Heart left ventricle (tissue), 16 donors: ENCODE data around the gene PEF1. TPM values are rescaled to one million over a fixed set of nuclear protein-coding genes. Genes with fewer than 3 reads are reported as not detected.

Source experiments
- ATAC-seq, 4 donors: fragments of 200-7000 bp; cut with Tn5 transposase; one replicate each; pipeline ENCODE4 v1.9.1; 2020 to 2022; ENCODE audit warnings: moderate library complexity in 4 of 4, mild to moderate bottlenecking in 3 of 4, moderate number of reproducible peaks in 1 of 4
- DNase-seq, 5 donors: peaks; one replicate each; pipeline ENCODE4 v3.0.0-alpha.2; 2020
- H3K27ac ChIP-seq, 12 donors: fragments of 200-600 bp; sonication (generic) in 4 of 12; one replicate each; pipeline versions ENCODE4 v1.5.0 to v1.8.0; 2016 to 2022; ENCODE audit warnings: mild to moderate bottlenecking in 2 of 12
- H3K27me3 ChIP-seq, 9 donors: fragments of 200-600 bp; sonication (generic) in 2 of 9; one replicate each; pipeline versions ENCODE4 v1.5.1 to v1.8.0; 2016 to 2022; ENCODE audit warnings: mild to moderate bottlenecking in 3 of 9
- H3K36me3 ChIP-seq, 9 donors: fragments of 200-600 bp; sonication (generic) in 2 of 9; one replicate each; pipeline versions ENCODE4 v1.5.0 to v1.8.0; 2018 to 2022; ENCODE audit warnings: mild to moderate bottlenecking in 2 of 9
- H3K4me1 ChIP-seq, 12 donors: fragments of 200-600 bp; sonication (generic) in 4 of 12; one replicate each; pipeline versions ENCODE4 v1.5.0 to v1.8.0; 2016 to 2022; ENCODE audit warnings: mild to moderate bottlenecking in 3 of 12
- H3K4me3 ChIP-seq, 12 donors: fragments of 200-600 bp; sonication (generic) in 4 of 12; one replicate each; pipeline versions ENCODE4 v1.5.0 to v1.8.0; 2017 to 2022; ENCODE audit warnings: mild to moderate bottlenecking in 9 of 12, moderate library complexity in 4 of 12
- H3K9me3 ChIP-seq, 12 donors: fragments of 200-600 bp; sonication (generic) in 4 of 12; one replicate each; pipeline versions ENCODE4 v1.5.0 to v1.8.0; 2016 to 2022; ENCODE audit warnings: mild to moderate bottlenecking in 1 of 12
- CTCF ChIP-seq, 12 donors: fragments of 200-600 bp; sonication (generic) in 4 of 12; IDR thresholded peaks; one replicate each; pipeline versions ENCODE4 v1.5.0 to v1.8.0; 2018 to 2022; ENCODE audit warnings: antibody characterized with exemption in 12 of 12, mild to moderate bottlenecking in 5 of 12
- POLR2A ChIP-seq, 2 donors: fragments of 450-650 bp; IDR thresholded peaks; one replicate each; pipeline ENCODE4 v1.6.1; 2017; ENCODE audit warnings: antibody characterized with exemption in 2 of 2, mild to moderate bottlenecking in 2 of 2, moderate library complexity in 2 of 2
- WGBS, 4 donors: extraction: QIAGEN DNeasy Blood & Tissue Kit in 2 of 4; methylation state at CpG; one replicate each; pipeline versions ENCODE4 v1.1.5 to v1.1.7; 2013 to 2018; 5-methylcytosine and 5-hydroxymethylcytosine counted together
- intact Hi-C, 10 donors: fragments of 100-400 bp; cut with DNase I; formaldehyde crosslinking; loops; one replicate each; pipeline versions ENCODE4 v1.11.1 to v1.14.2; 2022
- long read RNA-seq, 3 donors: library from polyadenylated mRNA; unstranded; transcript quantifications; one replicate each; pipeline ENCODE4 v2.0.0, GENCODE V29; 2020 to 2021
- polyA plus RNA-seq, 2 donors: library from polyadenylated mRNA; stranded (reverse); fragments of 200-250 nt; gene quantifications; one replicate each; pipeline ENCODE4 v1.2.3, GENCODE V29; 2013
- total RNA-seq, 9 donors: library from RNA; depleted of rRNA in 2 of 9; stranded (reverse); fragments of >200 nt in 2 of 9; fragmentation: NEBNext Ultra II Directional in 3 of 9; extraction: Animal tissue kit (Norgen Biotek cat#: 25700) in 3 of 9; gene quantifications; one replicate each; pipeline versions ENCODE4 v1.1.0 to v1.2.4, GENCODE V29; 2016 to 2023
- donor health status: ischemic (EF 13 %, LVEDD 7.1; RV severe dilation, severe dysfunction).
- donor health status: healthy with polysubstance abuse.
- donor health status: DM: no; HTN: yes; CAD: no.
- donor health status: DM: no; HTN: no; CAD: no.
- donor health status: ischemic (EF 25% LVEDD 6.9; RV normal size, moderate dysfunction).
- donor health status: ischemic (EF 25% LVEDD 5.7; RV mildly dilated, moderate dysfunction).
- donor health status: healthy.
- donor health status: DM: yes; HTN: yes; CAD: no.
- donor health status: ischemic (EF 35%, LVEDD 5.7; RV mildly dilated, moderate dysfunction).
- donor health status: nonischemic (EF 11% LVEDD 7.7; RV severe dilation, severe dysfunction).
- donor health status: DM: yes; HTN: yes; CAD: no.
- donor health status: PGD.
- donor health status: ischemic (EF 29% LVEDD 5.4; RV normal size, mild dysfunction).
- donor health status: nonischemic (EF 23%, LVEDD 6.1; RV moderate dilation, normal function).

The PEF1 gene, protein sequence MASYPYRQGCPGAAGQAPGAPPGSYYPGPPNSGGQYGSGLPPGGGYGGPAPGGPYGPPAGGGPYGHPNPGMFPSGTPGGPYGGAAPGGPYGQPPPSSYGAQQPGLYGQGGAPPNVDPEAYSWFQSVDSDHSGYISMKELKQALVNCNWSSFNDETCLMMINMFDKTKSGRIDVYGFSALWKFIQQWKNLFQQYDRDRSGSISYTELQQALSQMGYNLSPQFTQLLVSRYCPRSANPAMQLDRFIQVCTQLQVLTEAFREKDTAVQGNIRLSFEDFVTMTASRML
- total RNA-seq (10 to 100 TPM; 32.2 to 55.4 (median 42.4) TPM), polyA plus RNA-seq (100 to 1,000 TPM in 1 of 2 donors, 10 to 100 TPM in 1; 36.1 to 106 TPM)
- long read RNA-seq, donor 1, transcript PEF1-201 (5 exons, 1,629 nt): major isoform, 47 of 65 reads
- long read RNA-seq, donor 1, partial matches to known transcripts: 5 of 65 reads
- long read RNA-seq, donor 1, other reads (novel, unspliced or antisense): 11 of 65 reads
- long read RNA-seq, donor 2, transcript PEF1-205 (4 exons, 750 nt): minor isoform, 13 of 395 reads
- long read RNA-seq, donor 2, transcript PEF1-201 (5 exons, 1,629 nt): major isoform, 356 of 395 reads
- long read RNA-seq, donor 2, partial matches to known transcripts: 16 of 395 reads
- long read RNA-seq, donor 2, other reads (novel, unspliced or antisense): 10 of 395 reads
- long read RNA-seq, donor 3, transcript PEF1-201 (5 exons, 1,629 nt): major isoform, 38 of 46 reads
- long read RNA-seq, donor 3, partial matches to known transcripts: 5 of 46 reads
- long read RNA-seq, donor 3, other reads (novel, unspliced or antisense): 1 of 46 reads

GRCh38 chr1:31644560-31645273, at the start of gene PEF1:
Gene PEF1, minus strand, starts transcription at chr1:31644876. Its CDS starts 12 bp downstream, at chr1:31644864.
- H3K27ac ChIP-seq: peak within 1 kb of the TSS; percentile 94 to 100 (median 98)
- WGBS, 4 donors: 0 to 1% (median 0%) methylated on average over 28 to 56 of the region's 56 CpGs

DNA sequence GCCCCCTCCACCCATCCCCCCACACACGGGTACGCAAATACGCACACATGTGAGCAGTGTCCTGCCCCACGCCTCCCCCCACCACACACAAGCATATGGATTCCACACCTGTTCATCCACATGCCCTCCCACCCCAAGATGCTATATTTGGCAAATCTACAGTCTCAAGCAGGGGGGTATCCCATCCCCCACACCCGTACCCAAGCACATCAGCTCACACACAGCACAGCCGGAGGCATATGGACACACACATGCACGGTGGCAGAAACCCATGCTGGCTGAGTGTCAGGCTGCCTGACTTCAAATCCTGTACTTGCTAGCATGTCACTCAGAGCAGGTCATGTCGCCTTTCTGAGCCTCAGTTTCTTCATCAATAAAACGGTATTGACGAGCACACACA, 48.6 kb upstream of the PEF1 start:
- H3K4me3 ChIP-seq: no peak overlapping the region
- peaks cover 0 to 10% (median 0%) of the 10 kb centered on the region in 12 donors for H3K4me1 ChIP-seq
- no peaks in the 10 kb centered on the region for H3K27me3 ChIP-seq
- ATAC-seq: no peak
- H3K27ac ChIP-seq: no peak overlapping the region
- intact Hi-C loops: no loop called here
- TF ChIP-seq POLR2A (IDR thresholded peaks at IDR 0.05) (no peak), CTCF (IDR thresholded peaks at IDR 0.05) (no peak)
- WGBS, 4 donors: 85 to 87% (median 85%) methylated on average over 10 of the region's 10 CpGs
- no peak for DNase-seq
- peaks cover 0 to 58% (median 3%) of the 10 kb centered on the region in 9 donors for H3K36me3 ChIP-seq
- no peaks in the 10 kb centered on the region for H3K9me3 ChIP-seq

More at GRCh38 chr1:31644560-31645273, at the start of gene PEF1:
- Histone ChIP-seq H3K4me3 (peak within 1 kb of the TSS; percentile 78 to 99 (median 86)), H3K4me1 (peaks cover 0 to 86% (median 61%) of the 10 kb centered on the region in 12 donors), H3K36me3 (peaks cover 0 to 4% (median 0%) of the 10 kb centered on the region in 9 donors), H3K9me3 (no peaks in the 10 kb centered on the region), H3K27me3 (no peaks in the 10 kb centered on the region)
- intact Hi-C loops: loop anchor here in 1 of 10 donors (2.0 kb wide), 1 partner anchor 70 kb away; no protein-coding TSS in a partner anchor
- ATAC-seq: peak; percentile 94 to 96 (median 96)
- DNase-seq: peak; percentile 99 to 100 (median 99)
- TF ChIP-seq POLR2A (IDR thresholded peaks at IDR 0.05) (peak; percentile 13 to 62), CTCF (IDR thresholded peaks at IDR 0.05) (no peak)

- no peaks in the 10 kb centered on the region for H3K9me3 ChIP-seq
- H3K27ac ChIP-seq: no peak overlapping the region
- H3K36me3 ChIP-seq: peaks cover 0 to 49% (median 0%) of the 10 kb centered on the region in 9 donors
- H3K27me3 ChIP-seq: no peaks in the 10 kb centered on the region
- no peak for DNase-seq
- peaks cover 0 to 10% (median 0%) of the 10 kb centered on the region in 12 donors for H3K4me1 ChIP-seq
- 79 to 86% (median 85%) methylated on average over 9 to 11 of the region's 11 CpGs for WGBS, 4 donors
- no peak for ATAC-seq
- TF ChIP-seq POLR2A (IDR thresholded peaks at IDR 0.05) (no peak), CTCF (IDR thresholded peaks at IDR 0.05) (no peak)
- intact Hi-C loops: no loop called here
- no peak overlapping the region for H3K4me3 ChIP-seq
These were observed 47.3 kb upstream of the PEF1 start for GRCh38 chr1:31691951-31692350.
